Mammary epithelial cell (primary cell): ENCODE results near the gene UNK.

Experiments used
- EZH2 ChIP-seq: IDR thresholded peaks from 2 replicates; pipeline ENCODE4 v1.6.1; 2012; ENCODE audit warnings: low read length, inconsistent platforms, borderline replicate concordance
- TF ChIP-seq, protein P1 (sequence below), 2 donors: IDR thresholded peaks in 1 of 2; conservative IDR thresholded peaks in 1 of 2; 2 replicates each; pipeline ENCODE4 v1.5.1; 2011 to 2012; ENCODE audit warnings: inconsistent platforms in 2 of 2, low read length in 2 of 2, mild to moderate bottlenecking in 2 of 2, control low read depth in 1 of 2, low read depth in 1 of 2; ENCODE audit not compliant: insufficient read depth in 1 of 2; ENCODE audit errors: extremely low read depth in 1 of 2

GRCh38 chr17:75743625-75744206, 40.9 kb upstream of the UNK start:
- TF ChIP-seq, protein P1, sequence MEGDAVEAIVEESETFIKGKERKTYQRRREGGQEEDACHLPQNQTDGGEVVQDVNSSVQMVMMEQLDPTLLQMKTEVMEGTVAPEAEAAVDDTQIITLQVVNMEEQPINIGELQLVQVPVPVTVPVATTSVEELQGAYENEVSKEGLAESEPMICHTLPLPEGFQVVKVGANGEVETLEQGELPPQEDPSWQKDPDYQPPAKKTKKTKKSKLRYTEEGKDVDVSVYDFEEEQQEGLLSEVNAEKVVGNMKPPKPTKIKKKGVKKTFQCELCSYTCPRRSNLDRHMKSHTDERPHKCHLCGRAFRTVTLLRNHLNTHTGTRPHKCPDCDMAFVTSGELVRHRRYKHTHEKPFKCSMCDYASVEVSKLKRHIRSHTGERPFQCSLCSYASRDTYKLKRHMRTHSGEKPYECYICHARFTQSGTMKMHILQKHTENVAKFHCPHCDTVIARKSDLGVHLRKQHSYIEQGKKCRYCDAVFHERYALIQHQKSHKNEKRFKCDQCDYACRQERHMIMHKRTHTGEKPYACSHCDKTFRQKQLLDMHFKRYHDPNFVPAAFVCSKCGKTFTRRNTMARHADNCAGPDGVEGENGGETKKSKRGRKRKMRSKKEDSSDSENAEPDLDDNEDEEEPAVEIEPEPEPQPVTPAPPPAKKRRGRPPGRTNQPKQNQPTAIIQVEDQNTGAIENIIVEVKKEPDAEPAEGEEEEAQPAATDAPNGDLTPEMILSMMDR (conservative IDR thresholded peaks at IDR 0.05 in 1 of 2, IDR thresholded peaks at IDR 0.05 in 1 of 2; ENCODE audit: extremely low read depth in 1 of 2, insufficient read depth in 1 of 2, low read depth in 1 of 2, low read length in 2 of 2) = no peak
- no peak for TF ChIP-seq EZH2
